G401.6 (cell line): ENCODE measurements around the gene SLC35F6.
A peak's percentile ranks its signal among the peaks of the same experiment; 100 is the strongest.
"Not testable (repeated sequence)": the region's sequence is repeated elsewhere in the genome, so short reads cannot be mapped to it uniquely, and the experiment has no call there.

ENCODE experiments used
- FAIRE-seq: peaks from 2 replicates; lab custom pipeline; 2012; peaks lifted over from hg19 to GRCh38; lab: Jason Lieb, UNC

Gene SLC35F6

GRCh38 chr2:26785431-26786206, 21.5 kb downstream of the SLC35F6 start, which contains the start of gene CENPA:
Gene CENPA, plus strand, starts transcription at chr2:26786056. Its CDS starts 141 bp downstream, at chr2:26786197.
- FAIRE-seq, result peak; percentile 98

DNA sequence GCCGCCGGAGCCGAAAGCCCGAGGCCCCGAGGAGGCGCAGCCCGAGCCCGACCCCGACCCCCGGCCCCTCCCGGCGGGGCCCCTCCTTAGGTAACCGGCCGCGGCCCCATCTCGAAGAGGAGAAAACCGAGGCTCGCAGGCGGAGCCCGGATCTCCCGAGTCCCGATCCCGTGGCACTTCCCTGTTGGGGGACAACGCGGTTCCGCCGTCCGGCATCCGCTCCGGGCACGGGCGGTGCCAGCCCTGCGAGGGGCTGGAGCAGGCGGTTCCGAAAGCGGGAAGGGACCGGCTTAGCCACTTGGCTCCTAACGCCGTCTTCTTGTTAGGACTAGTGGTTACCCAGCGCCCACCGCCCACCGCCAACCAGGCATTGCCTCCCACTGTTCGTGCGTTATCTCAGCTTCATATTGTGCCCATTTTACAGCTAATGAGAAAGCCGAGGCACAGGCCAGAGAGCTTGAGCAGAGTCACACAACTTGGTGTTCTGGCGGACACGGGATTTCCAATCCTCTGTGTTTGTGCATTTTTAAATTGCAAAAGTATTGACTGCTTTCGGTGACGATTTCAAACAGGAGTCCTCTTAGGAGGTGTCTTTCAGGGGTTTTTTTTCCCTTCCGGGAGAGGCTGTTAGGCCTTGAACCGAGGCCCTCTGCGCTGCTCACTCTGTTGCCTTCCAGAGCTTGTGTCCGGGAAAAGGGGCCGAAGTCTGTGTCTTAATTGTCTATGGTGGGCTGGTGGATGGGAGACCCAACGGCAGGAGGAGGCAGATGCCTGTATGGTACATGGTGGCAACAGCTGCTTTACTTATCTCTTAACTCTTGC, 22.3 kb downstream of the SLC35F6 start:
- no peak for FAIRE-seq

DNA sequence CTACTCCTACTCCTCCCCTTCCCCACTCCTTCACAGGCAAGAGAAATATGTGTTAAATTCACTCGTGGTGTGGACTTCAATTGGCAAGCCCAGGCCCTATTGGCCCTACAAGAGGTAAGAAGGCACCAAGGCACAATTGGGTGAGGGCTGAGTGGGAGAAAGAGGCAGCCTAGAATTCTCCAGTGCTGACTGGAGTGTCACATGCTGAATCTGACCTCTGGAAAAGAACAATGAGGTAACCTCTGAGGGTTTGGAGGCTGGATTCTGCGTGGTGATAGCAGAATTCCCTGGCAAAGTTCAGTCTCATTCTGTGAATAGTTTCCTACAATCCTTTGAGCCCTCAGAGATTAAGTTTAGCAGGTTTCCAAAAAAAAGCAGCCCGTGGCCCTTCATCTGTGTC, 28.6 kb downstream of the SLC35F6 start:
- no peak for FAIRE-seq

- no peak for FAIRE-seq
Measured at GRCh38 chr2:26793518-26793917, 29.4 kb downstream of the SLC35F6 start.

DNA sequence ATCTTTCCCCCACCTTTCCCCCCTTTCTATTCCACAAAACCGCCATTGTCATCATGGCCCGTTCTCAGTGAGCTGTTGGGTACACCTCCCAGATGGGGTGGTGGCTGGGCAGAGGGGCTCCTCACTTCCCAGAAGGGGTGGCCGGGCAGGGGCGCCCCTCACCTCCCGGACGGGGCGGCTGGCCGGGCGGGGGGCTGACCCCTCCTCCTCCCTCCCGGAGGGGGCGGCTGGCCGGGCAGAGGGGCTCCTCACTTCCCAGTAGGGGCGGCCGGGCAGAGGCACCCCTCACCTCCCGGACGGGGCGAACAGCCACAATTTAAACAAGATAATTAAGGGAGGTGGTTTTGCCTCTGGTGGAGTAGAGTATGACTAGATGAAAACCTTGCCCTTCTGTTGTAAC, 31.1 kb downstream of the SLC35F6 start:
- not testable (repeated sequence) for FAIRE-seq

- no peak for FAIRE-seq
Measured at GRCh38 chr2:26801328-26801727, 37.2 kb downstream of the SLC35F6 start.

- FAIRE-seq, result no peak
Measured at GRCh38 chr2:26801796-26802195, 37.7 kb downstream of the SLC35F6 start.

DNA sequence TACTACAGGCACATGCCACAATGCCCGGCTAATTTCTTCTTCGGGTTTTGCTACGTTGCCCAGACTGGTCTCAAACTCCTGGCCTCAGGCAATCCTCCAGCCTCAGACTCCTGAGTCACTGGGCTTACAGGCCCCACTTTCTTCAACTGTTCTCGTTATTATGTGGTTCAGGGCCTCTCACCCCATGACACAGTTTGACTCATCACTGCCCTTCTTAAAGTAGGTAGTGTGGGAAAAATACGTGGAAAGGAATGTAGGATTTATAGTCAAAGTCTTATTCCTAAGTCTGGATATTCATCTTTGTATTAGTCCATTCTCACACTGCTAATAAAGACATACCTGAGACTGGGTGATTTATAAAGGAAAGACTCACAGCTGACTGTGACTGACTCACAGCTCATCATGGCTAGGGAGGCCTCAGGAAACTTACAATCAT, 41.2 kb downstream of the SLC35F6 start:
- FAIRE-seq, result no peak

GRCh38 chr2:26807788-26808460, 43.8 kb downstream of the SLC35F6 start:
- FAIRE-seq, result no peak

- FAIRE-seq, result no peak
Measured at GRCh38 chr2:26809211-26809610, 45.1 kb downstream of the SLC35F6 start.

DNA sequence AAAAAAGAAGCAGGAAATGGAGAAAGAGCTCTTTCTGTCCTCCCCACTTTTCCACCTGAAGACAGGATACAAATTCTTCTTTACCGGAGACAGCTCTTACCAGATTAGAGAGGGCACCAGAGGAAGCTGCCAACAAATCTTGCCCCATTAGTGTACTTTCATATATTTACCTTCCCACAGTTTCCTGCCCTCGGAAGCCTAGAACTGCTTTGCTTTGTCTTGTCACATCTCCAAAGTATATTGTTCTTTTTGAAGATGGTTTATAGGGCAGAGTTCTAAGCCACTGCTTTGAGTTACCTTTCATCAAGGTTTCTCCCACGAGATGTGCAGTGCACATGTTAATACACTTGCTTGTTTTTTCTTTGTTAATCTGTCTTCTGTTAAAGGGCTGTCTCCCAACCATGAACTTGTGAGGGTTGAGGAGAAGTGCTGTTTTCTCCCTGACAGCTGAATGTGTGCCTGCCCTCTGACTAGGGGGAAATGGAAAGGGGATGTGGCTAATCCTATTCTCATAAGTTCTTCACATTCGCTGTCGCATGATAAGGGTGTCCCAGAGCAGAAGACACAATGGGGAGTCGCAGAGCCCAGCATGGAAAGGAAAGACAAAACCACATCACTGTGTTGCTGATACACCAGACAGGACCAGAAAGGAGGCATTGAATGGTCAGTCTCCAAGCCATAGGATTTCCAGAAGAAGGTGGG, 45.9 kb downstream of the SLC35F6 start:
- no peak for FAIRE-seq

- no peak for FAIRE-seq
Measured at GRCh38 chr2:26811261-26811660, 47.2 kb downstream of the SLC35F6 start.

DNA sequence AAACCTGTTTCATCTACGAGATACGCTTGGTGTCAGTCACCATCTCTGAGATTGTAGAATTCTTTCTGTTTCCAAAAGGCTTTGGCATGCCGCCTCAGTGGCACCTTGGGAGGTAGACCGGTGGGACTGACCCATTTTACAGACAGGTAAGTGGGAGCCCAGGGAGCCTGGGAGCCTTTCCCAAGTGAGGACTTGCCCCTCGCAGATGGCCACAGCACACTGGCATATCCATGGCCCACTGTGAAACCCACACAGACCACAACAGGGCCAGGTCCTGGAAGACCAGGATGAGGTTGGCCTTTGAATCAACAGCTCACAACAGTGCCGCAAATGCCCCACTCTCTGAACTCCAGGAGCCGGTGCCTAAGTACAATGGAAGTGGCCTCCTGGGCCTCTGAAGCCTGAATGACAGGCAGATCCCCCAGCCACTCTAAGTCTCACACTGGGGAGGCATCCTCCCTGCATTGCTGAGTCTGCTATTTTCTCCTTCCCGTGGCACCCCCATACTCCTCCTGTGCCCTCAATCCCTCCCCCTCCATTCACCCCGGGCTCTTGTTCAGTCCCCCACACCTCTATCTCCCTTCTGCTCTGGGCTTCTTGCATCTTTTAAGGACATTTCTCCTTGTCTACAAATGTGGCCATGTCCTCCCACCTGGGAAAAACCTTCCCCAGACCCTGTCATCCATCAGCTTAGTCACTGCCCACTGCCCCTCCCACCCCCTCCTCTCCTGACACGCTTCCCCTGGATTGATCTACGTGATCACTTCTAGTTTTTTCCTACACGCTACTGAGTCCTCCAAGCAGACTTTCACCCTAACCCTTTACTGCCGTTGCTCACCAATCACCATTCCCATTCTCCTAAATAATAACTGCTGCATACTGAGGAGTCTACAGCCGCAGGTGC, 48.0 kb downstream of the SLC35F6 start:
- no peak for FAIRE-seq

GRCh38 chr2:26812731-26813130, 48.6 kb downstream of the SLC35F6 start:
- FAIRE-seq, result no peak

- FAIRE-seq, result not testable (repeated sequence)
Measured at GRCh38 chr2:26814072-26814765, 50.1 kb downstream of the SLC35F6 start.

DNA sequence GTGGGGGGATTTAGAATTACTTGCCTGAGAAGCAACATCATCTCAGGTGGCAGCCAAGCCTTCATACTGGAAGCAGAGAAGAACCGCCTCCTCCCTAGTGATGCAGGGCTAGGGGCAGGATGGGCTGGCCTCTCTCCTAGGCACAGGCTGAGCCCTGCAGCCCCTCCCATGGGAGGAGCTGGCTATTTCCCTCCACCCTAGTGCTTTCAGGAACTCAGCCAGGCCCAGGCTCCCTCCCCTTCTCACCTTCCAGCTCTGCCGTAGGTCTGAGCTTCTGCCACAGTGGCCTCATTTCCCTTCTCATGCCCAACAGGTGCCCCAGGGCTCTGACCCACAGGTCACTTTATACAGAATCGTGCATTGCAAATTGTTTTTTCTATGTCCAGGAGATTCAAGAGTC, 52.8 kb downstream of the SLC35F6 start:
- FAIRE-seq, result no peak

- FAIRE-seq, result no peak
Measured at GRCh38 chr2:26818255-26818654, 54.2 kb downstream of the SLC35F6 start.

GRCh38 chr2:26818972-26819371, 54.9 kb downstream of the SLC35F6 start:
- FAIRE-seq, result no peak

- no peak for FAIRE-seq
Measured at GRCh38 chr2:26820932-26821331, 56.8 kb downstream of the SLC35F6 start.

GRCh38 chr2:26822877-26823276, 58.8 kb downstream of the SLC35F6 start:
- no peak for FAIRE-seq
